ENCODE measurements around the gene FKBP1C. TPM values are rescaled to one million over a fixed set of nuclear protein-coding genes. Genes with fewer than 3 reads are reported as not detected.
"Not testable (repeated sequence)": the region's sequence is repeated elsewhere in the genome, so short reads cannot be mapped to it uniquely, and the experiment has no call there.

FKBP1C gene
- total RNA-seq = under 1 TPM in 2 of 3 donors, not detected in 1; 0.29 to 0.33 TPM

DNA sequence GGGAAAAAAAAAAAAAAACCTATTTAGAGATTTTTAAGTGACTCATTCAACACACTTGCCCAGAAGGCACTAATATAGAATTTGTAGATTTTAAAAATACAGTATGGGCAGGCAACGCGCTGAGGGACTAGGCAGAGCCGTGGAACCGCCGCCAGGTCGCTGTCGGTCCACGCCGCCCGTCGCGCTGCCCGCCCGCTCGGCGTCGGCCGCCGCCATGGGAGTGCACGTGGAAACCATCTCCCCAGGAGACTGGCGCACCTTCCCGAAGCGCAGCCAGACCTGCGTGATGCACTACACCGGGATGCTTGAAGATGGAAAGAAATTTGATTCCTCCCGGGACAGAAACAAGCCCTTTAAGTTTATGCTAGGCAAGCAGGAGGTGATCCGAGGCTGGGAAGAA is at the start of gene FKBP1C:
Gene FKBP1C (plus strand): TSS at position 127 of the 400 bp plus-strand sequence.
- H3K4me1 ChIP-seq; DNase-seq (ENCODE audit: low spot score in 2 of 2); intact Hi-C loops (cut with DNase I; ENCODE audit: low total_unique reads); H3K4me3 ChIP-seq; H3K27ac ChIP-seq; H3K27me3 ChIP-seq; H3K36me3 ChIP-seq: not testable (repeated sequence)
- peaks cover 3 to 12% of the 10 kb centered on the region in 2 donors for H3K9me3 ChIP-seq

DNA sequence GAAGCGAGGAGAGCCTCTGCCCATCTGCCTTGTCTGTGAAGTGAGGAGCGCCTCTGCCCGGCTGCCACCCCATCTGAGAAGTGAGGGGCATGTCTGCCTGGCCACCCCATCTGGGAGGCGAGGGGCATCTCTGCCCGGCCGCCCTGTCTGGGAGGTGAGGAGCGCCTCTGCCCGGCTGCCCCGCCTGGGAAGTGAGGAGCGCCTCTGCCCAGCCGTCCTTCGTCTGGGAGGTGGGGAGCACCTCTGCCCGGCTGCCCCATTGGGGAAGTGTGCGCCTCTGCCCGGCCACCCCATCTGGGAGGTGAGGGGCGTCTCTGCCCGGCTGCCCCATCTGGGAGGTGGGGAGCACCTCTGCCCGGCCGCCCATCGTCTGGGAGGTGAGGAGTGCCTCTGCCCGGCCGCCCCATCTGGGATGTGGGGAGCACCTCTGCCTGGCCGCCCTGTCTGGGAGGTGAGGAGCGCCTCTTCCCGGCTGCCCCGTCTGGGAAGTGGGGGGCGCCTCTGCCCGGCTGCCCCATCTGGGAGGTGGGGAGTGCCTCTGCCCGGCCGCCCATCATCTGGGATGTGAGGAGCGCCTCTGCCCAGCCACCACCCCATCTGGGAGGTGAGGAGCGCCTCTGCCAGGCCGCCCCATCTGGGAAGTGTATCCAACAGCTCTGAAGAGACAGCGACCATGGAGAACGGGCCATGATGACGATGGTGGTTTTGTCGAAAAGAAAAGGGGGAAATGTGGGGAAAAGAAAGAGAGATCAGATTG is 47.0 kb upstream of the FKBP1C start:
- intact Hi-C loops (cut with DNase I; ENCODE audit: low total_unique reads); H3K9me3 ChIP-seq; H3K27me3 ChIP-seq; H3K27ac ChIP-seq; DNase-seq (ENCODE audit: low spot score in 2 of 2); H3K36me3 ChIP-seq; H3K4me1 ChIP-seq; H3K4me3 ChIP-seq: not testable (repeated sequence)

DNA sequence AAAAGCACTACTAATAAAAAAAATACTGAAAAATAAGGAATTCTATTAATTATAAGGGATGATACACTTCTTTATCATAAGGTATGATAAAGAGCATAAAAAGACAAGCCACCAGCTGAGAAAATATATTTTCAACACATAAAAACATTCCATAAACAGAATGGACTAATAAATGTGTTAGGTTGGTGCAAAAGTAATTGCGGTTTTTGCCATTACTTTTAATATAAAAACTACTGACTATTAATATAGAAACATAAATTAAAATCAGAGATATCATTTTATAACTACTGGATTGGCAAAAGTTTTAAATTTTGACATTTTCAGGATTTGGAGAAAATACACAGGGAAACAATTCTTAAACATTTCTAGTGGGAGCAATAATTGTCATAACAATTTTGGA is 37.1 kb upstream of the FKBP1C start:
- H3K36me3 ChIP-seq = no peaks in the 10 kb centered on the region
- no peaks in the 10 kb centered on the region for H3K9me3 ChIP-seq
- H3K4me1 ChIP-seq = no peaks in the 10 kb centered on the region
- no peak overlapping the region for H3K27ac ChIP-seq
- intact Hi-C loops (cut with DNase I; ENCODE audit: low total_unique reads) = no loop called here
- DNase-seq (ENCODE audit: low spot score in 2 of 2) = no peak
- H3K4me3 ChIP-seq = no peak overlapping the region
- TF ChIP-seq POLR2A (IDR thresholded peaks at IDR 0.05) (no peak), POLR2AphosphoS5 (IDR thresholded peaks at IDR 0.05) (no peak)
- TF ChIP-seq, protein P1, sequence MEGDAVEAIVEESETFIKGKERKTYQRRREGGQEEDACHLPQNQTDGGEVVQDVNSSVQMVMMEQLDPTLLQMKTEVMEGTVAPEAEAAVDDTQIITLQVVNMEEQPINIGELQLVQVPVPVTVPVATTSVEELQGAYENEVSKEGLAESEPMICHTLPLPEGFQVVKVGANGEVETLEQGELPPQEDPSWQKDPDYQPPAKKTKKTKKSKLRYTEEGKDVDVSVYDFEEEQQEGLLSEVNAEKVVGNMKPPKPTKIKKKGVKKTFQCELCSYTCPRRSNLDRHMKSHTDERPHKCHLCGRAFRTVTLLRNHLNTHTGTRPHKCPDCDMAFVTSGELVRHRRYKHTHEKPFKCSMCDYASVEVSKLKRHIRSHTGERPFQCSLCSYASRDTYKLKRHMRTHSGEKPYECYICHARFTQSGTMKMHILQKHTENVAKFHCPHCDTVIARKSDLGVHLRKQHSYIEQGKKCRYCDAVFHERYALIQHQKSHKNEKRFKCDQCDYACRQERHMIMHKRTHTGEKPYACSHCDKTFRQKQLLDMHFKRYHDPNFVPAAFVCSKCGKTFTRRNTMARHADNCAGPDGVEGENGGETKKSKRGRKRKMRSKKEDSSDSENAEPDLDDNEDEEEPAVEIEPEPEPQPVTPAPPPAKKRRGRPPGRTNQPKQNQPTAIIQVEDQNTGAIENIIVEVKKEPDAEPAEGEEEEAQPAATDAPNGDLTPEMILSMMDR (IDR thresholded peaks at IDR 0.05) = no peak
- H3K27me3 ChIP-seq = no peaks in the 10 kb centered on the region

DNA sequence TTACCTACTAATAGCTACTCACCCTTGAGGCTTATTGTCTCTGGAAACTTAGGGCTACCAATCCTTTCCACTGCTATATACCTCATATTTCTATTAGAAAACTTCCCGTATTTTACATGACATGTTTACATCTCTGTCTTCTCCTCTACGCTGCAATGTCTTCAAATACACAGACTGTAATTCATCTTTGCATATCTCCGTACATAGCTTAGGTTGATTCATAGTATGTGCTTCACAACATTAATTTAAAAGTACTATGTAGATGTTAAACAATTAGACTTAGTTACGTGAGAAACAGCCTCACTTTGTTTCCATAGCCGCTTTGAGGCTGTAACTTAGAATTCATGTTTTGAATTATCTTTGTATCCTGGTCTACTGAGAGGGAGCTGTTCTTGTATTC is 35.1 kb upstream of the FKBP1C start:
- H3K36me3 ChIP-seq = no peaks in the 10 kb centered on the region
- intact Hi-C loops (cut with DNase I; ENCODE audit: low total_unique reads) = no loop called here

DNA sequence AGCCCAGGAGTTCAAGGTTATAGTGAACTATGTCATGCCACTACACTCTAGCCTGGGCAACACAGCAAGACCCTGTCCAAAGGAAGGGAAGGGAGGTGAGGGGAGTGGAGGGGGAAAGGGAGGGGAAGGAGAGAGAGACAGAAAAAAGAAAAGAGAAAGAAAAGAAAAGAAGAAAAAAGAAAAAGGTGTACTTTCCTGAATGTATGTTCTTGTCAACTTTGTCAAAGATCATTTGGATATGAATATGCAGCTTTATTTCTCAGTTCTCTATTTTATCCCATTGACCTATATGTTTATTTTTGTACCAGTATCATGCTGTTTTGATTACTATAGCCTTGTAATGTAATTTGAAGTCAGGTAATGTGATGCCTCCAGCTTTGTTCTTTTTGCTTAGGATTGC is 30.9 kb upstream of the FKBP1C start:
- Histone ChIP-seq H3K27me3 (no peaks in the 10 kb centered on the region), H3K36me3 (no peaks in the 10 kb centered on the region), H3K4me1 (no peaks in the 10 kb centered on the region), H3K9me3 (no peaks in the 10 kb centered on the region), H3K4me3 (no peak overlapping the region), H3K27ac (no peak overlapping the region)
- intact Hi-C loops (cut with DNase I; ENCODE audit: low total_unique reads) = no loop called here
- TF ChIP-seq POLR2A (IDR thresholded peaks at IDR 0.05) (no peak), POLR2AphosphoS5 (IDR thresholded peaks at IDR 0.05) (no peak)
- TF ChIP-seq, protein P1 (IDR thresholded peaks at IDR 0.05) = no peak
- DNase-seq (ENCODE audit: low spot score in 2 of 2) = no peak

More for the DNA sequence above, 35.1 kb upstream of the FKBP1C start:
- H3K4me3 ChIP-seq = no peak overlapping the region
- H3K27me3 ChIP-seq = no peaks in the 10 kb centered on the region
- DNase-seq (ENCODE audit: low spot score in 2 of 2) = no peak
- no peaks in the 10 kb centered on the region for H3K4me1 ChIP-seq
- H3K9me3 ChIP-seq = no peaks in the 10 kb centered on the region
- TF ChIP-seq, protein P1 (IDR thresholded peaks at IDR 0.05) = no peak
- TF ChIP-seq POLR2AphosphoS5 (IDR thresholded peaks at IDR 0.05) (no peak), POLR2A (IDR thresholded peaks at IDR 0.05) (no peak)
- H3K27ac ChIP-seq = no peak overlapping the region

DNA sequence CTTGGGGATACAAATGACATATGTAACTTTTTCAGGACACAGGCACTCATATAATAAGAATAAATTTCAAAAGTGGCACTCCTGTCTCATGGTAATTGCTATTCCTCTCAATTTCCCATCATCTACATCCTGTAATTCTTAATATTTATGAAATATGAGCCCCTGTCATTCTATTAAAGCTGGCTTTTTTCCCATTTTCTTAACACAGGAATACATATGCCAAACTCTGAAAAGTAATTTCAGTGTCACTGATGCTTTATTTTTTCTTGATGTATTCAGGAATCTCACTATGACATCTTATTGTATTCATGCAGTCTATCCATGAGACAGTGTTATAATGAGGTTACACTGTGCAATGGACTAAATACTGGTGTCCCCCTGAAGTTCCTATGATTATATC is 24.3 kb upstream of the FKBP1C start:
- H3K4me3 ChIP-seq = no peak overlapping the region
- TF ChIP-seq POLR2A (IDR thresholded peaks at IDR 0.05) (no peak), POLR2AphosphoS5 (IDR thresholded peaks at IDR 0.05) (no peak)
- TF ChIP-seq, protein P1 (IDR thresholded peaks at IDR 0.05) = no peak
- H3K27me3 ChIP-seq = no peaks in the 10 kb centered on the region
- no peak overlapping the region for H3K27ac ChIP-seq
- DNase-seq (ENCODE audit: low spot score in 2 of 2) = no peak
- H3K4me1 ChIP-seq = no peaks in the 10 kb centered on the region
- no peaks in the 10 kb centered on the region for H3K9me3 ChIP-seq
- H3K36me3 ChIP-seq = no peaks in the 10 kb centered on the region
- intact Hi-C loops (cut with DNase I; ENCODE audit: low total_unique reads) = no loop called here

Measured in breast epithelium (tissue), 4 donors.